HG02852 (cell line): ENCODE results near the gene CHAF1A.

ENCODE experiments used
- ATAC-seq: cut with Tn5 transposase; IDR thresholded peaks from one replicate; pipeline ENCODE4 v1.9.1; 2021; ENCODE audit warnings: mild to moderate bottlenecking, moderate library complexity; ENCODE audit not compliant: unreplicated experiment

The CHAF1A gene

DNA sequence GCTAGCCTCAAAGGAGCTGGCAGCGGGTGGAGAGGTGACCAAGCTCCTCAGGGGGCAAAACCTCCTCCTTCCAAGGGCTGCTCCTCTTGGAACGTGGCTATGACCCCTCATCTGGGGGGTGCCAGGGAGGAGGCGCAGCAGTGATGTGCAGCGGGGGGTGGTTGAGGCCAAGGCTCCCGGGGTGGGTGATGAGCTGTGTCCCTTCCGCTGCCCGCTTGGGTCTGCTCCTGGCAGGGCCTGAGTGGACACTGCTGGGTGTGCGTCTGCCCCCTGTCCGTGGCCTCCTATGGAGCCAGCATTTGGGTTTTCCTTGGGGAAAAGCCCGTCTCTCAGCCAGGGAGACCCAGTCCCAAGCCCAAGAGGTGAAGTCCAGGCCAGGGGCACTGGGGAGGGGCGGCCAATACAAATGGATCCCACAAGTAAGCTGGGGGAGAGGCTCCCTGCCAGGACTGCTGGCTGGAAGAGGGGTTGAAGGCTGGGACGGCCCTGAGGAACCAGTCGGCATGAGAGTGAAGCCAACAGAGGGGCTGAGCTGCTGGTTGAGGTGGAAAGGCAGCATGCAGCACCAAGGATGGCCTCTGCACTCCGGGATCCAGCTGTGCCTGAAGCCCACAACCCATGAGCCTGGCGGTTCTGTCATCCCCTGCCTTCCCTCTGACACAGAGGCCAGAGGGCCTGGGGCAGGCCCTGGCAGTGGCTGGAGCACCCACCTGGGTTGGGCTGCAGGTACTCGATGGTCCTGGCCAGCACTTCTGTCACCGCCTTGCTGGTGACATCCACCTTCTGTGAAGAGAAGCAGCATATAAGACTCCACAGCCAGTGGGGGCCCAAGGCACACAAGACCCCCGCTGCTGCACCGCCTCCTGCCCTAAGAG, 36.4 kb upstream of the CHAF1A start:
- ATAC-seq = no peak

DNA sequence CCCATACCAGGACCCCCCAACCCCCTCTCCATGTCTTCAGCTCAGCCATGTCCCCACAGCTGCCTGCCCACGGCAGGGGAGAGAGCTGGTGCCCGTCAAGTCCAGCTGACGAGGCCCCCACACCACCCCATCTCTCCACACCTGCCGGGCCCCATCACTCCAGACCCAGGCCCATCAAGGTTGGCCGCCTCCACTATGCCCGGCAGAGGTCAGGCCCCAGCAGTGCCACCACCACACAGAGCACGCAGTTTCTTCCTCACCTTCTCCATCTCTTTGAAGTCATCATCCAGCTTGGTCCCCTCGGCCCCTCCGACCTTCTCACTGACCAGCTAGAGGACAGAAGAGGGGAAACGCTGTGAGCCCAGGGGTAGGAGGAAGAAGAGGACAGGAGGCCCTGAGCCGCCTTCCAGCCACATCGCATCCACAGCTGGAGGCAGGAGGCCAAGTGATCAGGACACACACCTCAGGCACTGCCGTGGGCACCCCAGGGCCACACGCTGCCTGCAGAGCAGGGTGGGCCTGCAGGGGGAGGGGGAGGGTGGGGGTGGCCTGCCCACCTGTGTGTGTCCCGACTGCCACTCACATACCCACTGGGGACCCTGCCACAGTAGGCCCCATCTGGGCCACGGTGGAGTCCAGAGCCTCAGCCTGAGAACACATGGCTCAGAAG, 35.6 kb upstream of the CHAF1A start:
- no peak for ATAC-seq

DNA sequence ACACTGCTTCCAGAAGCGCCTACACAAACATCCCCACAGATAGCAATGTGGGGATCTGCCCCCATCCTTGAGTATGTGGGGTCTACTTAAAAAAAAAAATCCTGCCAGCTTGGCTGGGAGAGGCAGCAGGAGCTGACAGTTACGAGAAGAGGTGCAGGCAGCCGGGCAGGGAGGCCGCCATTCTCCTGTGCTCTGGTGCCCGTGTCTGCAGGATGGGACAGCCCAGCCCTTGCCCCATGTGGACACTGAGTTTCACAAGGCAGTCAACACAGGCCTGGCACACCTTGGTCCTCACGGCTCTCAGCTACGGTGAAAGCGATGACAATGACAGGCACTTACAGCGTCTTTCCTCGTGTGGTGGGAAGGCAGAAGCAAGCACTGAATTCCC, 35.1 kb upstream of the CHAF1A start:
- no peak for ATAC-seq

DNA sequence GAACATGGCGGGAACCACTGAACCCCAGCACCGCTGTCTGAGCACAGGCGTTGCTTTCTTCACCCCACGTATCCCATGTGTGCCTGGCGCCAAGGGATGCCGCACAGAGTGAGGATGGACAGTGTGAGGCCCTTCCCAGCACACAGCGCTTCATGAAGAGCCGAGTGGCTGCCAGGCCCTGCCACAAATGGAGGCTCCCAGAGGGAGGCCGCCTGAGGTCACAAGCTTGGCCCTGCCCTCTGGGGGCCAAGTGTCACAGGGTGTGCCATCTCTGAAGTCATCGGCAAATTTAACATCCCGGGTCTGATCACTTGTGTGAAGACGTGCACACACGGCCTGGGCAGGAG, 34.7 kb upstream of the CHAF1A start:
- no peak for ATAC-seq

DNA sequence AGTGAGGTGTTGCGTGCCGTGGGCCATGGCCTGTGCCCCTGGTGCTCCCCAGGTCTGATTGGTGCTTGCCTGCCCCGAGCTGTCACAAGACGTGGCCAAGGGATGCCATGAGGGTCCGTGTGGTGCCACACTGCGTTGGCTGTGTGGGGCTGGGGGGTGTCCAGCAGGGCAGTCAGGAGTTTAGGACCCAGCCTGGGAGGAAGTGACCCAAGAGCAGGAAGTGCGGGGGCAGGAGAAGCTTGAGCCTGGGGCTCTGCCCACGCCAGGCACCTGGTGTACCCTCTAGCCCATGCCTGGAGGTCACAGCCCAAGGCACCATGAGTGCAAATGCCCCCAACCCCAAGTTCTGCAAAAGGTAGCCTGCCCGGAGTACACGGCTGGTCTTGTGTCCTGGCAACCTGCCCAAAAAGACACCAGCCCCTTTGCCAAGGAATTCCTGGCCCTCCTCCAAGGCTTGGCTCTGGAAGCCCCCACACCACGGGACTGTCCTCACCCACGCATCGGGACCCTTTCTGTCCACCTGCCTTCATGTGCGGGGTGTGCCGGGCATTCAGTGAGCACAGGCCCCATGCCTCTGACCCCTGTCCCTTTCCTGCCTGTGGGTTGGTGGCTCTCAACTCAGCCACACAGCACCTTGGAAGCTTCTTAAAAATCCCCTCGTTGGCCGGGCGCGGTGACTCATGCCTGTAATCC, 34.2 kb upstream of the CHAF1A start:
- ATAC-seq = no peak

DNA sequence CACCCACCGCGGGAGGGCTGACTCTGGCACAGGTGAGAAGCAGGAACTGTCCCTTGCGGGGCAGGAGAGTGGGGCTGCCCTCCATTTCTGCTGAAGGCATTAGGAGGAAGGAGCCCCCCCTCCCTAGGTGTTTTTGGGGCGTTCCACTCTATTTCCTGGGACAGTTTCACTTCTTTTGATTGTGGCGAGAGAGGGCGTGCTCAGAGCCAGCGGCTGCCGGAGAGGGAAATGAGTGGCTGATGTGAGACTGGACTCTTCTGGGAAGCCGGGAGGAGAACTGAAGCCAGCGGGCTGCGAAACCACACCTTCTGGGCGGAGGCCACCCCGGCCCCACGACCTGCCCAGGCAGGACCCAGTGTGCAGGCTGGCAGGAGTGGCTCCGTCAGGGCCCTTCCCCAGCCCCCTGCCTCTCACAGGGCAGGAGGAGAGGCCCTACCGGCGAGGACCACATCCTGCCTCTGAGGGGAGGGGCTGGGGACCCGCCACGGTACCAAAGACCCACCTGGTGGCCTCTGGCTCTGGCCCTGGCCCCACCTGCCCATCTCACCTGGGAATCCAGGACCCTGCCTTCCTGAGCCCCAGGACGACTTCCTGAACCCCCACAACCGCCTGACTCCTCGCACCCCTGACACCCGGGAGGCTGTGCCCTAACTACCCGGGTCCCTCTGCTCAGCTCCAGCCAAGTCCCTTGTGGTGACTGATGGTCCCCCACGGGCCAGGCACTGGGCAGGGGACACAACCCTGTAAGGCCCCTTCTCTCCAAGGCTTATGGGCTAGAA, 33.1 kb upstream of the CHAF1A start:
- ATAC-seq = peak; percentile 61

DNA sequence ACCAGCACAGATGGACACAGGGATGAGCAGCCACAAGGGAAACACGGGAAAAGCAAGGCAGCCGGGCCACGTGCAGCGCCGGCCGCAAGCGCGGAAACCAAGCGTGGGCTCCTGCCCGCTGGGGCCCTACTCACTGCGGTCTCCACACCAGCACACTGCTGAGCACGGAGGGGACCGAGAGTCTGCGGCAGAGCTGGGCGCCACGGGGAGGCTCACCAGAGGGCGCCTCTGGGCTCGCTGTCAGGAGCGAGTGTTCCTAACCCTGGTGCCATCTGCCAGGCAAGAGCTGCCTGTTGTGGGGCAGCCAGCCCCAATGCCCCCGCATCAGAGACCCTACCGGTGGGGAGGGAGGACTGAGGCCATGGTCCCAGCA, 32.6 kb upstream of the CHAF1A start:
- peak; percentile 42 for ATAC-seq

DNA sequence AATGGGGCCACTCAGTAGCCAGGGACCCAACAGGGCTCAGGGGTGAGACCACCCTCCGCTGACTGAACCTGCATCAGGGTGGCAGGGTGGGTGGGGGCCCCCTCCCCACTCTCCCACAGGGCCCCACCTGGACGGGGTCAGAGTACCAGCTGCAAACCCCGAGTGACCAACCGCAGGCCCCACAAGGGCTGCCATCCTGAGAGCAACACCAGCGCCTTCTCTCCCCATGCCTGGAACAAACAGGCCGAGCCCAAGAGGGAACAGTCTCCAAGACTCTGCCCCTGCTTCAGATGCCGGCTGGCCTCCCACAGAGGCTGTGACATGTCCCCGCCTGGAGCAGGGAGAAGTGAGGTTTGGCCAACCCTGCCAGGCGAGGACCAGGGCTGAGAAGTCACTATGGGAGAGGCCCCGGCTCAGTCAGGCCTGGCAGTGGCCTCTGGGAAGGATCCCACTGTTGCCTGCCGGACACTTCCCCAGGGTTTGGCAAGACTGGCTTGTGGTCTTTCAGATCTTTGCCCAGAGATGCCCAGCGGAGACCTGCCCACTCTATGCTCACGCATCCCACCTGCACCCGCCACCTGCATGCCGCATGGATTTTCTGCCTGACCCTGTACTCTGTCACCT, 31.9 kb upstream of the CHAF1A start:
- no peak for ATAC-seq

DNA sequence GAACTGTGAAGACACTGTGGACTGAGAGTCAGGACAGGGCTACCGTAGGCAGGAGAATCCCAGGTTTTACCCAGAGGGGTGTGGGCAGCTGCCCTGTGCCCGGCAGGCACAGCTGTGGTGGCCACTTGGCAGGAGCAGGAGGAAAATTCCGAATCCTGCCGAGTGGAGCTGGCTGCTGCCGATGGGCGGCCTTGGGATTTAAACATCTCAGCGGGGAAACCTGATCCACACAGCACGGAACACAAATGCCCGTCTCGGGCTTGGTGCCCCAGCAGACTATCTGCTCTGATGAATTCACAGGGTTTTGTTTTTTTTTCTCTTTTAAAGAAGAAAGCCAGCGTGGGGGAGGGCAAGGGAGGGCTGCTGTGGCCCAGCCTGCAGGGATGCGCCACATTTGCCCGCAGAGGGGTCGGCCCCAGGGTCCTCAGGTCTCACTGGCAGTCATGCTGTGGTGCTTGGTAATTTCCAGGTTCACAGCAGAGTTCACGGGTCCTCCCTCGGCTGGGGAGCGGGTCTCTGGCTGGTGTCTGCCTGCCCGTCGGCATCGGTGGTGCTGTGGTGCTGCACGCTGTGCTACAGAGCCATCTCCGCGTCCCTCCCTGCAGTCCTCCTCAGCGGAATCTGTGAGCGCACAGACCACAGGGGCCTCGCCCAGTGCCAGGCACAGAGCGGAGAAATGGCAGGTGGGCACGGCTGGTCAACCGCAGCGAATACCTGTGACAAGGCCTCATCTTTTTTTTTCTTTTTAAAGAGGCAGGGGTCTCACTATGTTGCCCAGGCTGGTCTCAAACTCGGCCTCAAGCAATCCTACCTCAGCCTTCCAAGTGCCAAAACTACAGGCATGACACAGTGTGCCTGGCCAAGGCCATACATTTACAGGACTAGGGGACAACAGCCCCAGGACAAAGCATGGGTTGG, 30.9 kb upstream of the CHAF1A start:
- no peak for ATAC-seq

DNA sequence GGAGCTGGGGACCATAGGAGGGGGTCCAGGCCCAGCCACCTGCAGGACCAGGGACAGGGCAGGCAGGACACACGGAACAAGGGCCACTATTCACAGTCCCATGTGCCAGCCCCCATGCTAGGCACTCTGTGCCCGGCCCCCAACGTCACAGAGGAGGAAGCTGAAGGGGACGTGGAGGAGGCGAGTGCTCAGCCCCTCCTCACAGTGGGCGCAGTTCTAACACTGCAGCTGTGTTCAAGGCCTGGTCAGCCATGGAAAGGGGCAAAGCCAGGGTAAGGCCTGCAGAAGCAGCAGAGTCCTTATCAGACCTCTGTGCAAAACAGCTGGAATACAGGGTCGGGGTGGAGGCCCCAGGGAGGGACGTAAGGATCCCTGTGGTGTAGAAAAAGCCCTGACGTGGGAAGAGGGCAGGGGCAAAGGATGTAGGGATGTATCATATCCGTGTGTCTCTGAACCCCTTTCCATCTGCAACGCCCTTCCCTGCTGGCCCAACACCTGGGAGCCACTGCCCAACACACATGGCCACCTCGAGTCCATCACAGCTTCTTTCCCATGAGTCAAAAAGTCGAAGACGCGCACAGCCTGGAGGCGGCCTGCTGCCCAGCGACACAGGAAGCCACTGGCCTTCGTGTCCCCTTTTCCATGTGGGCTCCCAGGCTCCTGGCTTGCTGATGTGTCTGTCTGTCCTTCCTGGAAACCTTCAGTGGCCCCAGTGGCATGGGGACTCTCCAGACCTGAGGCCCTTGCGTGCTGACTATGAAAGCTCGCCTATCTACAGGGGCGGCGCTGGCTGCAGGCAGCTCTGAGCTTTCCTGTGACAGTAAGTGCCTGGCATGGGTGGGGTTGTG, 30.1 kb upstream of the CHAF1A start:
- no peak for ATAC-seq

DNA sequence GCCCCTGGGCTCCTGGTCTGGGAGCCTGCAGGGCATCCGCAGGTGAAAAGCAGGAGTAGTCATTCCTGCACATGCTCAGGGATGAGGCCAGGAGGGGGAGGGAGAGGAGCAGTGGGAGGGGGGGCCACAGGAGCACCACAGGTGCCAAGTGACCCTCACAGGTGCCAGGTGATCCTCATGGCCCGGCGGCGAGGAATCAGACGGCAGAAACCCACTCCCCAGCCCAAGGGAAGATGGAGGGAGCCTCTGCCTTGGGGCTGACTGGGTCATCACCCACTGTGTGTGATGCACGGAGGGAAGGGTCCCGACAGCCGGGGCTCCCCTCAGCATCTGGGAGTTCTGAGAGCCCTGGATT, 29.4 kb upstream of the CHAF1A start:
- no peak for ATAC-seq

DNA sequence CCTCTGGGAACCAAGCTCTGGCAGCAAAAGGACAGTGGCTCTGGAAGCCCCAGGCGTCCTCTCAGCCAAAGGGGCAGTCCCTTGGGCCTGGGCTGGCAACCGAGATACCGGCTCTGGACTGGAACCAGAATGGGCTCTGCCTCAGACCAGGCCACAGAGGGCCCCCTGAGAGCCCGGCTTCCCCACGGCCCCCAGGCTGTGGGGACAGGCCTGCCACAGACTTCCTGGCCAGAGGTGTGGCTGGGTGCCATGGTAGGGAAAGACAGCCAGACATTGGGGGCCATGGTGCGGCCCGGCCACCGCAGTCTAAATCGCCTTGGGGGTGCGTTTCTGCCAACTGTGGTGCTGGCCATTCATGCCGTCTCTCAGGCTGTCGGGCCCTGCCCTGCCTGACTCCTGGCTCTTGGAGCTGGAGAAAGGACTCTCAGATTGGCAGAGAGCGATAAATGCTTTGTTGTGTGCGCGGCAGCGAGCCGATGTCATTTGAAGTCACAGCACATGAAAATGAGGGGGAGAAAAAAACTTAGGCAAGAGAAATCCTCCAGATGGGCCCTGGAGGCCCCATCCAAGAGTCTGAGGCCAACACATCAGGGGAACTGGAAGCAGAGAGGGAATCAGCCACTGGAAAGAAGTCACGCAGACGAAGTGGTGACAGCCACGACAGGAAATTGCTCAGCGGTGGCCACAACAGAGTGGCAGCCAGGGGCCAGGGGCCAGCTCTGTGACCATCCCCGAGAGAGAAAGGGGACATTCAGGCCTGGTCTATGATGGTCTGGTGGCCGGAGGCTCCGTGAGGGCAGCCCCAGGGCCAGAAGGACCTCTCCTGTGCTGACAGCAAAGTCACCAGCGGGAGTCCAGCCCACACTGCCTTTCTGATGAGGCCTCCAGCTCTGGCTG, 28.6 kb upstream of the CHAF1A start:
- no peak for ATAC-seq

DNA sequence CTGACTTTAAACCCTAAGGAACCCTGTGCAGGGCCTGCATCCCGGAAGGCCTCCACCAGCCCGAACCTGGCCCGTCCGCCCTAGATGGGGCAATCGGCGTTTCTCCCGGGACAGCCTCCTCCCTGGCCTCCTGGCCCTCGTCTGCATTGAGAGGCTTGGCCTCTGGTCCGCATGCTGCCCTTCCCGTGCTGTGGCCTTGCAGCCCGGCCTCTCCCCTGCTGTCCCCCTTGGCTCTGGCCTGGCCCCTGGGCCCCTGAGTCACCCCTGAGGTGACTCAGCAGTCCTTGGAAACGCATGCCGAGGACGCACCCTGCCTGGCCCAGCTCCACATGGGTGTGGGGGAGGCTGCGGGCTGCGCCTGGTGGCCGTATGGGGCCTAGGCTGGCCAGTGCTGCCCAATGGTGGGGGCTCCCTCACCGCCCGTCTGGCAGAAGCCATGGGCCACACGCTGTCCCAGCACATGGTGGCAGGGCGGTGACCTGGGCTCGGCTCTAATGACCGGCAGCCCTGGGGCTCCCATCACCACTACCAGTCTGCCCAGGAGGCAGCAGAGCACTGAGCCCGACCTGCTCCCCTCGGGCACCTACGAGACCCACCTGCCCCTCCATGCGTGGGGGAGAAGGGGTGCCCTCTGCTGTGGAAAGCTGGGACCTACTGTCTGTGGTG, 27.8 kb upstream of the CHAF1A start:
- ATAC-seq = no peak

DNA sequence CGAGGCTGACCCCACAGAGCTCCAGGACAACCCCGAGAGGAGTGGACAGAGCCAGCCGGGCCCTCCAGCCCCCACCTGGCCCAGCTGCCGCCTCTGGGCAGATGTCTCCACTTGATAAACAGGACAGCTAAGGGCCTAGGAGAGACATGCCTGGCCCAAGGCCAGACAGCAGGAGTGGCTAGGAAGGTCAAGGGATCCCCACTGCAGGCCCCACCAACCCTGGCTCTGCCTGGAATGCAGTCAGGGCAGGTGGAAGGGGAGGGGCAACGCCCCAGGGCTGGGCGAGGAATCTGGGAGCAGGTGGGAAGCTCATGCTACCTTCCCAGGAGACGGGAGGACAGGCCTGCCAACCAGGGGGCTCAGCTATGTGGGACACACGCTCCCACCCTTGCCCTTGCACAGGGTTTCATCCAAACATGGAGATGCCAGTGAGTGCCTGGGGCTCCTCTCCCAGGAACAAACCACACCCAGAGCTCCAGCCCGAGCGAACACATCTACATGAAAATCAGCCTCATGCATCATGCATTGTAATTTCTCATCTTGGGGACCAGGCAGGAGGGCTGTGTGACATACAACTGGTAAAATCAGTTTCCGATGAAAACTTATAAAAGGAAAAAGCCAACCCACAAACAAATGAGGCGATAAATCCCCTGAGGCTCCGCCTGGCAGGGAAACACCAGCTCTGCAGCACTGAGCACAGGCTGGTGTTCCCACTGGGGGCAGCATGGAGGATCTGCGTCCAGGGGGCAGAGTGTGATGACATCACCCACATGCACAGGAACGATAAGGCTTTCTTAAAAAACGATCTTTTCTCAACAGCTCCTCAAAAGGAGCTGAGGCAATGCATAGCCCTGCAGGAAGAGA, 27.0 kb upstream of the CHAF1A start:
- ATAC-seq = no peak

DNA sequence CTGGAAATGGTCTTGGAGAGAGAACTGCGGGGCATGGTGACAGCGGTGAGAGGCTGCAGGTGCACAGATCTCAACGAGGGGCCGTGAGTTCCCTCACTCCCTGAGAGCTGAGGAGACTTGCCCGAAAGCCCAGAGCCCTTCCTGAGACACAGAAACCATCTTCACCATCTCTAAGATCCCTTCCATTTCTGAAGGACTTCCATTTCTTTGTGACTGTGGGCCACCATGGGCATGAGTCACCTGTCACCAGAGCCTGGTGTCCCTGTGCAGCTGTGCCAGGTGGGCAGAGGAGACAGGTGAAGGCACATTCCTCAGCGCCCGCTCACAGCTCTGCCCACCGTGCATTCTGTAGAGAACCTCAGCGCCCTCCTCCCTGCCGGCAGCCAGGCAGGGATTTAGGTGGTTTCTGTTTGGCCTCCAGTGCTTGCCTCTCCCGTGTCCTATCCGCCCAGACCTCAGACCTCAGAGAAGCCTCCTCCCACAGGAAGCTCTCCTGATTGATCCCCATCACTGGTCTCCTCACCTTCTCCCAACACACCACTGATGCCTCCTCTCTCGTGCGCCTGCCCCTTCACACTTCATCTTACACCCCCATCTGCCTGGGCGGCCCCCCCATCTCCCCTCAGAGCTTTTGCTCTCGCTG, 26.3 kb upstream of the CHAF1A start:
- ATAC-seq = no peak

DNA sequence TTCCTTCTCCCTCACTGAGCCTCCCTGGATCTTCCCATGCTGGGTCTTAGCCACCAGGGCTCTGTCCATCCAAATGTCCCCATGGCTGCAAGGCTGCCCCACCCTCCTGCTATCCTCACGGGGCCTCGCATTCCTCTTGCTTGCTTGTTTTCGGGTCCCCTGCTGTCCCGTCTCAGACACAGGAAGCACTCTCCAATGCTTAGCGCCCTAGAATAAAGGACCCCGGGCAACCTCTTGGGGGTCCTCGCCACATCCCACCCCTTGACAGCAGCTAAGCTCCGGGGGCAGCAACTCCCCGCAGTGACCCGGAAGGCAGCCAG, 25.8 kb upstream of the CHAF1A start:
- ATAC-seq = no peak
